Right ventricle myocardium superior (tissue), 1 donor: Measurements from ENCODE around the gene ZNF441. TPM values are rescaled to one million over a fixed set of nuclear protein-coding genes. Genes with fewer than 3 reads are reported as not detected.
"Not testable (repeated sequence)": the region's sequence is repeated elsewhere in the genome, so short reads cannot be mapped to it uniquely, and the experiment has no call there.

Experiments
- ATAC-seq: fragments of 200-7000 bp; cut with Tn5 transposase; one replicate; pipeline ENCODE4 v1.9.1; 2020; ENCODE audit warnings: mild to moderate bottlenecking; ENCODE audit not compliant: poor library complexity
- DNase-seq: peaks from one replicate; pipeline ENCODE4 v3.0.0-alpha.2; 2020
- intact Hi-C: fragments of 100-400 bp; cut with DNase I; formaldehyde crosslinking; loops from one replicate; pipeline ENCODE4 v1.11.2; 2022
- total RNA-seq: library from RNA; stranded (reverse); fragmentation: NEBNext Ultra II Directional; extraction: Animal tissue kit (Norgen Biotek cat#: 25700); gene quantifications from one replicate; pipeline ENCODE4 v1.2.1, GENCODE V29; 2021
- donor health status: DM: no; HTN: yes; CAD: no; lungs with severe emphysema.

Gene ZNF441
- total RNA-seq, 1 donor from 2014 or later, result 3.8 TPM

DNA sequence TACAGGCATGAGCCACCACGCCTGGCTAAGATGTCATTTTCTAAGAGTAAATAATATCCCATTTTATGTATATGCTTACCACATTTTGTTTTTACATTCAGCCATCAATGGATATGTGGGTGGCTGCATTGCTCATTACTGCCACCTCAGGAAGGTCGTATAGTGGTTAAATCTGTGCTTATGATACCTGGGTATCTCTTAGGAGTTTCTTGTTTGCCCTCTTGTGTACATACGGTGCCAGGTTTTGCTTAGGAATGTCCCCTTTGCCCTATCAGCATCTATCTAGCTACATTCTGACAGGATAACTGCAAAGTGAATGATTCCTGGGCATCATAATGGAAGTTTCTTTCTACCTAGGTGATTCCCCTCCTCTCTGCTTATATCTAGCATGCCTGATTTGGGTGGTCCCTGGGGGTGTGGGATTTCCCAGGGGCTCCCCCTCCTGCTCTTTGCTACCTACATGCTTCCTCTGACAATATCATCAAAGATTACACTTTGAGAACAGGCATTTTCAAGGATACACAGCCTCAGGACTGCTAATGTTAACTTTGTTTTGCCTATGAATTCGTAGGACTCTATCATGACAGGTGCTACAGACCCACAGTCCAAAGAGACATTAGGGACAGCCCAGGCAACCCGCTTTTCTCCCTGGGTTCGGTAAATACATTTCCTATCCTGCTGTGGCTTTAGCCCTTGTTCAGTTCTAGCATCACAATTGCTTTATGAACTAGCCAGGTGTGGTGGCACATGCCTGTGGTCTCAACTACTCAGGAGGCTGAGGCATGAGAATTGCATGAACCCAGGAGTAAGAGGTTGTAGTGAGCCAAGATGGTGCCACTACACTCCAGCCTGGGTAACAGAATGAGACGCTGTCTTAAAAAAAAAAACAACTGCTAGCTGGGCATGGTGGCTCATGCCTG lies 62.4 kb downstream of the ZNF441 start:
- ATAC-seq, intact Hi-C loops, DNase-seq: not testable (repeated sequence)

DNA sequence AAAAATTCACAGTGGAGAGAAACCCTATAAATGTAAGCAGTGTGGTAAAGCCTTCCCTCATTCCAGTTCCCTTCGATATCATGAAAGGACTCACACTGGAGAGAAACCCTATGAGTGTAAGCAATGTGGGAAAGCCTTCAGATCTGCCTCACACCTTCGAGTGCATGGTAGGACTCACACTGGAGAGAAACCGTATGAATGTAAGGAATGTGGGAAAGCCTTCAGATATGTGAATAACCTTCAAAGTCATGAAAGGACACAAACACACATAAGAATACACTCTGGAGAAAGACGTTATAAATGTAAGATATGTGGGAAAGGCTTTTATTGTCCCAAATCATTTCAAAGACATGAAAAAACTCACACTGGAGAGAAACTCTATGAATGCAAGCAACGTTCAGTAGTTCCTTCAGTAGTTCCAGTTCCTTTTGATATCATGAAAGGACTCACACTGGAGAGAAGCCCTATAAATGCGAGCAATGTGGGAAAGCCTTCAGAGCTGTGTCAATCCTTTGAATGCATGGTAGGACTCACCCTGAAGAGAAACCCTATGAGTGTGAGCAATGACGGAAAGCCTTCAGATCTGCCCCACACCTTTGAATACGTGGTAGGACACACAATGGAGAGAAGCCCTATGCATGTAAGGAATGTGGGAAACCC lies 65.6 kb downstream of the ZNF441 start:
- no peak for ATAC-seq
- intact Hi-C loops, result no loop called here
- no peak for DNase-seq

DNA sequence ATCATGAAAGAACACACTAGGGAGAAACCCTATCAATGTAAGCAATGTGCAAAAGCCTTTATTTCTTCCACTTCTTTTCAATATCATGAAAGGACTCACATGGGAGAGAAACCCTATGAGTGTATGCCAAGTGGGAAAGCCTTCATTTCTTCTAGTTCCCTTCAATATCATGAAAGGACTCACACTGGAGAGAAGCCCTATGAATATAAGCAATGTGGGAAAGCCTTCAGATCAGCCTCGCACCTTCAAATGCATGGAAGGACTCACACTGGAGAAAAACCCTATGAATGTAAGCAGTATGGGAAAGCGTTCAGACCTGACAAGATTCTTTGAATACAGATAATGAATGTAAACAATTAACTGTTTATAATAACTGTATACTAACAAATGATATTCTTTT lies 66.7 kb downstream of the ZNF441 start:
- no peak for ATAC-seq
- intact Hi-C loops, result no loop called here
- DNase-seq, result no peak

Other genes with a start within 250 kb of the ZNF441 start
- 178 TPM for gene ECSIT, start 237.9 kb upstream of the ZNF441 start, total RNA-seq
- 59.5 TPM for gene CNN1, start 228.1 kb upstream of the ZNF441 start, total RNA-seq
- gene ELOF1, start 207.8 kb upstream of the ZNF441 start, total RNA-seq, result 32.7 TPM
- gene ACP5, start 189.4 kb upstream of the ZNF441 start, total RNA-seq, result 2.3 TPM
- 4.2 TPM for gene ZNF627, start 169.5 kb upstream of the ZNF441 start, total RNA-seq
- gene ZNF823, start 28.1 kb upstream of the ZNF441 start, total RNA-seq, result 2.6 TPM
- gene ZNF491, start 31.5 kb downstream of the ZNF441 start, total RNA-seq, result 3.1 TPM
- 4.5 TPM for gene ZNF440, start 47.3 kb downstream of the ZNF441 start, total RNA-seq
- gene ZNF439, start 81.7 kb downstream of the ZNF441 start, total RNA-seq, result 3.2 TPM
- gene ZNF69, start 120.8 kb downstream of the ZNF441 start, total RNA-seq, result 4.7 TPM
- 4.2 TPM for gene ZNF700, start 158.1 kb downstream of the ZNF441 start, total RNA-seq
- gene ZNF763, start 198.0 kb downstream of the ZNF441 start, total RNA-seq, result 3.7 TPM